Hepatocyte (in vitro differentiated cells): Measurements from ENCODE around the gene FAM114A2.

ENCODE experiments used
- EZH2 ChIP-seq: fragments of 200-600 bp; sonication (generic); IDR thresholded peaks from 2 replicates; pipeline ENCODE4 v1.6.1; 2016; ENCODE audit warnings: antibody characterized with exemption, mild to moderate bottlenecking, borderline replicate concordance
- EZH2phosphoT487 ChIP-seq: fragments of 200-600 bp; sonication (generic); IDR thresholded peaks from one replicate; pipeline ENCODE4 v1.6.1; 2018; ENCODE audit warnings: antibody characterized with exemption, mild to moderate bottlenecking, low read depth, moderate library complexity; ENCODE audit not compliant: unreplicated experiment, severe bottlenecking
- TF ChIP-seq, protein P1 (sequence below): fragments of 200-600 bp; sonication (generic); IDR thresholded peaks from 2 replicates; pipeline ENCODE4 v1.5.1; 2016; ENCODE audit warnings: antibody characterized with exemption, mild to moderate bottlenecking; ENCODE audit not compliant: poor library complexity

DNA sequence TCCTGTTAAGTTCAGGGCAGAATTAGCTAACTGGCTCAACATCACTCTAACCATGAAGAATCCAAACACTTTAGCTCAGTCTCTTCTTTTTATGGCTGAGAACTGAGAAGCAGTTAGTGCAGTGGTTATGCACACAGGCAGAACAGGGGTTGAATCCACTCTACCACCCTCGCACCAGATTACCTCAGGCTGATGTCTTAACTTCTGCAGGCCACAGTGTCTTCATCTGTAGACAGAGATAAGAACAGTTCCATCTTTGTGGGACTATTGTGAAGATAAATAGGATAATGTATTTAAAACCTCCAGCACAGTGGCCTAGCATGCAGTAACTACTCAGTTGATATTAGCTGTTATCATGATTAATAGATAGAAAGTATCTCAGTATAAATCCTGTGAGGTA is 54.8 kb downstream of the FAM114A2 start:
- TF ChIP-seq, protein P1, sequence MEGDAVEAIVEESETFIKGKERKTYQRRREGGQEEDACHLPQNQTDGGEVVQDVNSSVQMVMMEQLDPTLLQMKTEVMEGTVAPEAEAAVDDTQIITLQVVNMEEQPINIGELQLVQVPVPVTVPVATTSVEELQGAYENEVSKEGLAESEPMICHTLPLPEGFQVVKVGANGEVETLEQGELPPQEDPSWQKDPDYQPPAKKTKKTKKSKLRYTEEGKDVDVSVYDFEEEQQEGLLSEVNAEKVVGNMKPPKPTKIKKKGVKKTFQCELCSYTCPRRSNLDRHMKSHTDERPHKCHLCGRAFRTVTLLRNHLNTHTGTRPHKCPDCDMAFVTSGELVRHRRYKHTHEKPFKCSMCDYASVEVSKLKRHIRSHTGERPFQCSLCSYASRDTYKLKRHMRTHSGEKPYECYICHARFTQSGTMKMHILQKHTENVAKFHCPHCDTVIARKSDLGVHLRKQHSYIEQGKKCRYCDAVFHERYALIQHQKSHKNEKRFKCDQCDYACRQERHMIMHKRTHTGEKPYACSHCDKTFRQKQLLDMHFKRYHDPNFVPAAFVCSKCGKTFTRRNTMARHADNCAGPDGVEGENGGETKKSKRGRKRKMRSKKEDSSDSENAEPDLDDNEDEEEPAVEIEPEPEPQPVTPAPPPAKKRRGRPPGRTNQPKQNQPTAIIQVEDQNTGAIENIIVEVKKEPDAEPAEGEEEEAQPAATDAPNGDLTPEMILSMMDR, result no peak
- TF ChIP-seq EZH2, result no peak
- TF ChIP-seq EZH2phosphoT487, result no peak
